Sigmoid colon (tissue), 4 donors: ENCODE data around the gene EMILIN2.

Experiments used
- CTCF ChIP-seq, 4 experiments: fragments of 450-650 bp in 3 of 4; fragments of 200-600 bp in 1 of 4; IDR thresholded peaks; one replicate each; pipeline ENCODE4 v1.5.1; 2016 to 2019; ENCODE audit warnings: antibody characterized with exemption in 4 of 4, mild to moderate bottlenecking in 3 of 4, moderate library complexity in 2 of 4
- POLR2AphosphoS5 ChIP-seq, 4 donors: sonication (generic); formaldehyde crosslinking; IDR thresholded peaks; one replicate each; pipeline ENCODE4 v1.6.1; 2017; ENCODE audit warnings: antibody characterized with exemption in 4 of 4

GRCh38 chr18:2939317-2939716, 92.5 kb downstream of the EMILIN2 start:
- no peak for TF ChIP-seq CTCF (IDR thresholded peaks at IDR 0.05)
- no peak for TF ChIP-seq POLR2AphosphoS5 (IDR thresholded peaks at IDR 0.05)
